GM18868 (cell line): ENCODE data around the gene NRIP2.
A peak's percentile ranks its signal among the peaks of the same experiment; 100 is the strongest.
"Not testable (repeated sequence)": the region's sequence is repeated elsewhere in the genome, so short reads cannot be mapped to it uniquely, and the experiment has no call there.

ENCODE experiments used
- ATAC-seq: cut with Tn5 transposase; IDR thresholded peaks from one replicate; pipeline ENCODE4 v1.9.1; 2021; ENCODE audit warnings: mild to moderate bottlenecking, moderate library complexity; ENCODE audit not compliant: unreplicated experiment

The NRIP2 gene, protein sequence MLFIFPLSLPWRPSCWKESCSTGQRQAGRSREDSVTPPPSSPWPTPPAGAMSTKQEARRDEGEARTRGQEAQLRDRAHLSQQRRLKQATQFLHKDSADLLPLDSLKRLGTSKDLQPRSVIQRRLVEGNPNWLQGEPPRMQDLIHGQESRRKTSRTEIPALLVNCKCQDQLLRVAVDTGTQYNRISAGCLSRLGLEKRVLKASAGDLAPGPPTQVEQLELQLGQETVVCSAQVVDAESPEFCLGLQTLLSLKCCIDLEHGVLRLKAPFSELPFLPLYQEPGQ

DNA sequence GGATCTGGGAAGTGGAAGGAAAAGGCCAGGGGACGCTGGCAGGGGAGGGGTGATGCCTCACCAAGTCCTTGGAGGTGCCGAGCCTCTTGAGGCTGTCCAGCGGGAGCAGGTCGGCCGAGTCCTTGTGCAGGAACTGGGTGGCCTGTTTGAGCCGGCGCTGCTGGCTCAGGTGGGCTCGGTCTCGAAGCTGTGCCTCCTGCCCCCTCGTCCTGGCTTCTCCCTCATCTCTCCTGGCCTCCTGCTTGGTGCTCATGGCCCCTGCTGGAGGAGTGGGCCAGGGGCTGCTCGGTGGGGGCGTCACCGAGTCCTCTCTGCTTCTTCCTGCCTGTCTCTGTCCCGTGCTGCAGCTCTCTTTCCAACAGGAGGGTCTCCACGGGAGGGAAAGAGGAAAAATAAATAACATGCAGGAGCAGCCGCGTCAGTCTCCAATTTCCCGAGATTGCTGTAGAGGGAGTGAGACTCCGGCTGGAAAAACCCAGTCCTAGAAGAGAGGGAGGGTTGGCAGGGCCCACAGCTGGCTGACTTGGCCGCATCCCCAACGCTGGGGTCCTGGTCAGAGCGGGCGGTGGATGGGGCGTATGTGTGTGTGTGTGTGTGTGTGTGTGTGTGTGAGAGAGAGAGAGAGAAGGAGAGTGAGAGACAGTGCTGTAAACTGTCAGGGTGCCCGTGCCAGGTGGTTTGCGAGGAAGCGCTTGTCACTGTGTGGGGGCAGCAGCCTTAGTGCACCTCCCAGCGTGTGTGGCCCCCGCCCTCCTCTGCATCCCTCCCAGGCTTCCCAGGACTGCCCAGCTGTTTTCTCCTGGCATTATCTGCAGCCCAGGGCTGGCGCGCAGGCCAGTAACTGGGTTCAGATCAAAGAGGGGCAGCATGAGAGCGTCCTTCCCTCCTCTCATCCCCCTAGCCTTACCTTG, at the start of gene NRIP2:
Gene NRIP2, minus strand, starts transcription at position 455 of the 911 bp plus-strand sequence. Its CDS starts 52 bp downstream, at position 403.
- ATAC-seq, result no peak

DNA sequence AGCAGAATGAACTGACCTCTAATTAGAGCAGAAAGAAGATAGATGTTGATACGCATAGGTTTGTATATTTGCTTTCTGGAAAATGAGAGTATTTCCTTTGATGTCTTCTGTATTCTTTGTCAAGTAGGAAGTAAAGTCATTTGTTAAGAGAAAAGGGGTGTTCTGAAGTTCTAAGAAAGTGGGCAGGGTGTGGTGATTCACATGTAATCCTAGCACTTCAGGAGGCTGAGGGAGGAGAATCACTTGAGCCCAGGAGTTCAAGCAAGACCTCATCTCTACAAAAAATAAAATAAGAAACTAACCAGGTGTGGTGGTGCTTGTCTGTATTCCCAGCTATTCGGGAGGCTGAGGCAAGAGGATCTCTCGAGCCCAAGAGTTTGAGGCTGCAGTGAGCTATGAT, 45.0 kb upstream of the NRIP2 start:
- no peak for ATAC-seq

DNA sequence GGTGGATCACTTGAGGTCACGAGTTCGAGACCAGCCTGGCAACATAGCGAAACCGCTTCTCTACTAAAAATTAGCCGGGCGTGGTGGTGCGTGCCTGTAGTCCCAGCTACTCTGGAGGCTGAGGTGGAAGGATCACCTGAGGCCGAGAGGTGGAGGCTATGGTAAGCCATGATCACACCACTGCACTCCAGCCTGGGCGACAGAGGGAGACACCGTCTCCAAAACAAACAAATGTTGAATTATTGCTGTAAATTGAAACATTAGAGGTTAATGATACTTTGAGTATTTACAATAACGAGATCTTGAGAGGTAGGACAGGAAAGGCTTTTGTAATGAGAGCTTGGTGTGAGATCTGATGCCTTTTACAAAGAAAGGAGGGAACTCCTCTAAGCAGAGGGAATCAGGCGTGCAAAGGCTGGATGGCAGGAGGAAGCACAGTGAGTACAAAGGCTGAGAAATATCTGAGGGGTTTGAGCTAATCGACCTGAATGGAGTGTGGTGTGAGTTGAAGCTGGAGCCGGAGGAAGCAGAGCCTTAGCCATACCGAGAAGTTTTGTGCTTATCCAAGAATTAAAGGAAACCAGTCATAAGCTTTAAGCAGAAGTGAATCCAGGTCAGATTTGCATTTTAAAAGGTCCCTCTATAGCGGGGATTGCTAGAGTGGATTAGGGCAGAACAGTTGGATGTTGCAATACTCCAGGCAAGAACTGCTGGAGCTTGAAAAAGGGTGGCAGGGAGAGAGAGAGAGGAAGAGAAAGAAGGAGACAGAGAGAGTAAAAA, 43.3 kb upstream of the NRIP2 start:
- no peak for ATAC-seq

DNA sequence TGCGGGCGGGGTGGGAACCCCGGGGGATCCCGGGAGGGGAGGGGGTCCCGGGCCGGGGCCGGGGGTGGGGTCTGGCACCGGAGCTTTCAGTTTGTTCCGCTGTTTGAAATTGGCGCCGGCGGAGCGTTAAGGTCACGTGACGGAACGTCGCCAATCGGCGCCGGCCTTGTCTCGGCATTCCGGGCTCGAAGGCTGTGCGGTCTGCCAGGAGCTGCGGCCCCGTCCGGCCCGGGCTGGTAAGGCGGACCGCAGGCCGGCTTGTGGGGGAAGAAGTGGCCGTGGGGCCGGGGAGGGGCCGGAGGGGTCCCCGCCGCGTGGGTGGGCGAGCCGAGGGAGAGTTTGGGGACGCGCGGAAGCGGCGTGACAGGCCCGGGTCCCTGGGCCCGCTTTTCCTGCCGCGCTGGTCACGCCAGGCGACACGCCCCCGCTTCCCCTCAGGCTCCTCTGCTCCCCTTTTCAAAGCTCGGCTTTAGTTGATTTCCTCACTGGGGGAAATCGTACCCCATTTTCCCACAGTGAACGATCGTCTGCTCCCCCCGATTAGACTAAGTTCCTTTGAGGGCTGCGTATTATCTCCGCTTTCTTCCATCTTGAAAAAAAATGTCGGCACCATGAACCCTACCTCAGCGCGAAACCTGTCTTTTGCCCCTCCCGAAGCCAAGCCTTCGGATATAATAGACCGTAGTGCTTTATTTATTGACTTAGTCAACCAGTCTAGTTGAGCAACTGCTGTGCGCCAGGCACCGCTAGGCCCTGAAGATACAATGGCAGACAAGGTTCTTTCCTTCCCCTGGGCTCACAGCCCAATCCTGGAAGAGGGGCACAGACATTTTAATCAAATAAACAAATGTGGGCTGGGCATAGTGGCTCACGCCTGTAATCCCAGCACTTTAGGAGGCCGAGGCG, 42.5 kb upstream of the NRIP2 start, which contains the start of the genes FOXM1 and RHNO1:
Gene FOXM1, minus strand, starts transcription at position 128 of the 906 bp plus-strand sequence. CDS start 2,696 bp downstream, outside the sequence.
Gene RHNO1, plus strand, starts transcription at position 177 of the 906 bp plus-strand sequence. CDS start 8,144 bp downstream, outside the sequence.
- ATAC-seq, result peak; percentile 71

DNA sequence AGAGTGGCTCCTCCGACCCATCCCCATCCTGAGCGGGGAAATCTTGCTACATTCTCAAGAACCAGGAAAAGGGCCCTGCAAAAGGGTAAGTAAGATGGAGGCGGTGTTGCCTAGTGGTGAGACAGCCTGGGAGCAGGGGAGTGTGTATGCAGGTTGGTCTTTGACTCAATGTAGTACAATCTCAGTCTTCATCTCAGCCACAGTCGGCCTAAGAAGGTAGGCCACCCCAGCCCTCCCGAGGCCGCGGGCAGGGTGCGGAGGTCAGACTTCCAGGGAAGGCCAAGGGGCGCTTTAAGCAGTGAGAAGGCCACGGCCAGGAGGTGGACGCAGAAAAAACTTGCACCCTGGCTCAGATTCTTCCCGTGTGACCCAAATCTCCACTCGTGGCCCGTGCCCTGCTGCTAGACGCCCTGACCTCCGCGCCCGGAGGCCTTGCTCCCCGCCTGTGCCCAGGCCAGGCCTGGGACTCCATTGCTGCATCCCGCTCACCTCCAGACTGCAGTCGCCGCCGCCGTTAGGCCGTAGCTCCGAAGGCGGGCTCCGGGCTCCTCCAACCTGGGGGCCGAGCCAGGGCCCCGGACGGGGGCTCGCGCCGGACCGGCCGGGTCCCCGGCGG, 41.7 kb upstream of the NRIP2 start:
- peak; percentile 43 for ATAC-seq

DNA sequence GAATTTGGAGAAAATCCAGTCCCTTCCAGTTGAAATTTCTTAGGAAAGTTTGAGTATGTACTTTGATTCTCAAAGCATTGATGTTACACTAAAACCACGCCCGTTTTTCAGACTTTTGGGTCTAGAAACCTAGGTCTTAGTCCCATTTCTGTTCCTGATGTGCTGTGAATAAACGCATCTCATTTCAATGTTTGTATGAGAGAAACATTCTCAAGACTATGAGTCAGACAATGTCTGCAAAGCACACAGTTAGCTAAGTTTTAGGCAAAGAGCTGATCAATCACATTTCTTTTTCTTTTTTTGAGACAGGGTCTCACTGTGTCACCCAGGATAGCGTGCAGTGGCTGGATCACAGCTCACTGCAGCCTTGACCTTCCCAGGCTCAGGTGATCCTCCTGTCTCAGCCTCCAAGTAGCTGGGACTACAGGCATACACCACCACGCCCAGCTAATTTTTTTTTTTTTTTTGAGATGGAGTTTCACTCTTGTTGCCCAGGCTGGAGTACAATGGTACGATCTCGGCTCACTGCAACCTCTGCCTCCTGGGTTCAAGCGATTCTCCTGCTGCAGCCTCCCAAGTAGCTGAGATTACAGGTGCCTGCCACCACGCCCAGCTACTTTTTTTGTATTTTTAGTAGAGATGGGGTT, 34.3 kb upstream of the NRIP2 start:
- ATAC-seq, result not testable (repeated sequence)

DNA sequence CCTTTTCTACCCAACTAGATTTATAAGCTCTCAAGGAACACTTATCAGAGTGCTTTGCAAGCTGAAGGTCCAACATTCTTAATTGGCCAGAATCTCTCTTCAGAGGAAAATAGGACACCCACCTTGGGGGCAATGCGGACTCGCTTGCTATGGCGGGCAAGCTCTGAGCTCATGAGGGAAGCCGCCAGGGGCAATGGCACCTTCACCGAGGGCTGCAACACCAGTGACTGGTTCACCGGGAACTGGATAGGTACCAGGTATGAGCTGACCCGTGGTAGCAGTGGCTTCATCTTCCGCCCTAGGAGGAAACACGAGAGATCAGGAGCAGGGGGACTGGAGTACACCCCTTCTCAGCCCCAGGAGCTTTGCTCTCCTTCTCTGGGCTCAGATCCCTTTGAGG, 29.4 kb upstream of the NRIP2 start:
- ATAC-seq, result no peak

DNA sequence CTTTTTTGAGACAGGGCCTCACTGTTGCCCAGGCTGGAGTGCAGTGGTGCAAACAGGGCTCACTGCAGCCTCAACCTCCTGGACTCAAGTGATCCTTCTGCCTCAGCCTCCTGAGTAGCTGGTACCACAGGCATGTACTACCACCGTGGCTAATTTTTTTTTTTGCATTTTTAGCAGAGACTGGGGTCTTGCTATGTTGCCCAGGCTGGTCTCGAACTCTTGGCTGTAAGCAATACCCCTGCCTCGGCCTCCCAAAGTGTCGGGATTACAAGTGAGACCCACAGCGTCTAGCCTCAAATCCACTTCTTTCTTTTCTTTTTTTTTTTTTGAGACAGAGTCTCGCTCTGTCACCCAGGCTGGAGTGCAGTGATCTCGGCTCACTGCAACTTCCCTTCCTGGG, 28.6 kb upstream of the NRIP2 start:
- ATAC-seq, result not testable (repeated sequence)

DNA sequence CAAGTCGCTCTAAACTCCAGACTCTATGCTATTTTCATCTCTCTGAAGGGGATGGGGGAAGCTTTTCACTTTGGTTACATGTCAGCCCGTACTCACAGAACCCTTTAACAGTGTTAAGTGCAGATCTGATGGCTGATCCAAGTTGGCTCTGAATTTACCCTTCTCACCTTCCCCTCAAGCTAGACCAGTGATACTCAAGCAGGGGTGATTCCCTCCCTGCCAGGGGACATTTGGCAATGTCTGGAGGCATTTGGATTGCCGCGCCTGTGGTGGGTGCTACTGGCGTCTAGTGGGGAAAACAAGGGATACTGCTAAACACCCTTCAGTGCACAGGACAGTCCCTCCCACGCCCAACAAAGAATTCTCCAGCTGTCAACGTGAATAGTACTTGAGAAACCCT, 28.0 kb upstream of the NRIP2 start:
- no peak for ATAC-seq

DNA sequence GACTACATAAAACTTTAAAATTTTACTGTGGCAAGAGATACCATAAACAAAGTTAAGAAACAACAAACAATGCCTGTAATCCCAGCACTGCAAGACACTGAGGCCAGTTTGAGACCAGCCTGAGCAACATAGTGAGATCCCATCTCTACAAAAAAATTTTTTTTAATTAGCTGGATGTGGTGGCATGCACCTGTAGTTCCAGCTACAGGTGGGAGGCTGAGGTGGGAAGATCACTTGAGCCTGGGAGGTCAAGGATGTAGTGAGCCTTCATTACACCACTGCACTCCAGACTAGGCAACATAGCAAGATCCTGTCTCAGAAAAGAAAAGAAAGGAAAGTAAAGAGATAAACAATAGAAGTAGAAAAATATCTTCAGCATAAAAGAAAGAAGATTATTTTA, 25.3 kb upstream of the NRIP2 start:
- no peak for ATAC-seq

DNA sequence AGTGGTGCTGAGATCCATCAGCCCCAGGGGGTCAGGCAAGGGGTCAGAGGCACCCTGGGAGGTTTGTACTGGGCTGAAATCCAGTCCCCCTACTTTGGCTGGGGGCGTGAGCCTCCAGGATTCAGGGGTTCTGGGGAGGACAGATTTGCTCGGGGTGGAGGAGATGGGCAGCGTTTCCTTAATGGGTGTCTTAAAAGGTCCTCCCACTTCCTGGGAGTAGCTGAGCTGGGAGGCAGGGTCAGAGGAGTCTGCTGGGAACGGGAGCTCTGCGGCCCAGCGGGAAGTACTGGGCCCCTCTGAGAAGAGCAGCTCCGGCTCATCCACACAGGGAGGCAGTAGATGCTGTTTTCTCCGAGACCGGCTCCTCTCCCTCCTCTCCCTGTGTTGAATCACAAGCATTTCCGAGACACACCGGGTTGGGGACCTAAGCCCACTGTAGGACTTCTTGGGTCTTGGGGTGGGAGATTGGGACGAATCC, 24.1 kb upstream of the NRIP2 start:
- no peak for ATAC-seq

DNA sequence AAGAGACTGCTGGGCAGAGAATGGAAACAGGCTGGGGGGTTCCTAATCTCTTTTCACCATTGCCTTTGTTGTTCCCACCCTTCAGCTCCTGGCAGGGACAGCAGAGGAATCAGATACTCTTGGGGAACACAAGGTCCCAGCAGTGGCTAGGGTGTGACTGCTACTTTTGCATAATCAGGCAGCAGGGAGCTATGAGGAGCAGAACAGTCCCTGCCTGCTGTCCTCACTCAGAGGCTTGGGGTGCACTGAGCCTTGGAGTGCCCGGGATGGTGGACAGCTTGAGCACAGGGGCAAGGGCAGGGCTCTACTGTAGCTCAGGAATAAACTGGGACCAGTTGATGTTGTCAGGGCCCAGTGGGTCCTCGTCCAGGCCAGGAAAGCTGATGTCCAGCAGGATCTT, 23.5 kb upstream of the NRIP2 start:
- no peak for ATAC-seq

DNA sequence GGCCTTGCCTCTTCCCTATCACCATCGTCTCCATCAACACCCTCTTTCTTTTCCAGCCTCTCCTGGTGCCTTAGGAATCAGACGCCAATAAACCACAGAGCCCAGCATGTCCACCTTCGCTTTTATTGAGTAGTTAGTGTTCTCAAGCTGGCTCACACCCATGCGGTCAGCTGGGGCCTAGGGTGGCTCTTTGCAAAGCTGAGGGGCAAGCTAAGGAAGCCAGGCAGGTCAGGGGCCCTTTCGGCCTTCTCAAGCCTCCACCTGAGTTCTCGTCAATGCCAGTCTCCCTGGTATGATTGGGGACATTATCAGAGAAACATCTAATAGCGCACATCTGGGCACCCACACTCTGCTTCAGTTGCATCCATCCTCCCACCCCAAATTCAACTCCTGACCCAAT, 22.7 kb upstream of the NRIP2 start:
- no peak for ATAC-seq

DNA sequence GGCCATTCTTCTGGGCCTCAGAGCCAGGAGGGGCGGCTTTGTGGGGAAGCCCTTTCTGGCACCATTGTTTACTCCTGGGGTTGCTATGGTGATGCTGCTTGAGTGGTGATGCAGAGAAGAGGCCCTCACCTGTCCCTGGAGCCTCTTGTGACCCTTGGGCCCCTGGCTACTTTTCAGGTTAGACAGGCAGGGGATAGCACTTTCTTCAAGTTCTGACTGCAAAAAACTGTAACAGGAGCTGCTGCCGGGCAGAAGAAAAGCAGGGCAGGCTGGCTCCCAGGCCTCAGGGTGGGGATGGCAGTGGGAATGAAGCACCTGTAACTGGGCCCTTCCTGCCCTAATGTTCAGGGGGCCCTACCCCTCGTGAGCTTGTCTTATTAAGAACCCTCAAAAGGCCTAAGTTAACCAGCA, 22.2 kb upstream of the NRIP2 start, which contains the start of gene TEX52:
Gene TEX52, minus strand, starts transcription at position 19 of the 411 bp plus-strand sequence. Its CDS starts 13 bp downstream, at position 6.
- no peak for ATAC-seq

DNA sequence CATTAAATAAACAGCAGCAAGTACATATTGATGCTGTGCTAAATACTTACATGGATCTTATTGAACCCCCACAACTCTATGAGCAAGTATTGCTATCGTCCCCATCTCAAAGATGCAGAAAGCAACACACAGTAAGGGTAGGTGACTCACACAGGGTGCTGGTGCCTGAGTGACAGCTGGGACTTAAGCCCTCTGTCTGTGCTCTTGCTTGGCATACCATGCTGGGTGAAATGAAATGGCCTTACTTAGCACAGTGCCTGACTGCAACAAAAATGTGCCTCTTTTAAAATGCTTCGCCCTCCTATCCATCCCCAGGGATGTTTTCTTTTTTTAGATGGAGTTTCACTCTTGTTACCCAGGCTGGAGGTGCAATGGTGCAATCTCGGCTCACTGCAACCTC, 21.2 kb upstream of the NRIP2 start:
- no peak for ATAC-seq

DNA sequence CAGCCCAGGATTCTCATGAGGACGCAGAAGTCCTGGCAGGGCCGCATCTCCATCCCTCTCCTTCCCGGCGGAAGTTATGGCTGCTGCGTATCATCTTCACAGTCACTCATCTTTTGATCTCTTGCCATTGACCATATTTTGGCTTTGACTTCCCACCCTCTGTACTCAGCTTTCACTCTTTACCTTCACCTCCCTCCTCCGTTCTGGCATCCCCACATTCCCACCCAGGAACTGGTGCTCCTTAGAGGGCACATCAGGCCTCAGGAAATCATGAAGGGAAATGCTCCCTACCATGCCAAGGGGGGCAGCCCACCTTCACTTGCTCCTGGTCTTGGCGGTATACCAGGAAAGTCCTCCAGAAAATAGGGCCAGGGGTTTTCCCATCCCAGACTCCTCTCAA, 20.7 kb upstream of the NRIP2 start:
- no peak for ATAC-seq

DNA sequence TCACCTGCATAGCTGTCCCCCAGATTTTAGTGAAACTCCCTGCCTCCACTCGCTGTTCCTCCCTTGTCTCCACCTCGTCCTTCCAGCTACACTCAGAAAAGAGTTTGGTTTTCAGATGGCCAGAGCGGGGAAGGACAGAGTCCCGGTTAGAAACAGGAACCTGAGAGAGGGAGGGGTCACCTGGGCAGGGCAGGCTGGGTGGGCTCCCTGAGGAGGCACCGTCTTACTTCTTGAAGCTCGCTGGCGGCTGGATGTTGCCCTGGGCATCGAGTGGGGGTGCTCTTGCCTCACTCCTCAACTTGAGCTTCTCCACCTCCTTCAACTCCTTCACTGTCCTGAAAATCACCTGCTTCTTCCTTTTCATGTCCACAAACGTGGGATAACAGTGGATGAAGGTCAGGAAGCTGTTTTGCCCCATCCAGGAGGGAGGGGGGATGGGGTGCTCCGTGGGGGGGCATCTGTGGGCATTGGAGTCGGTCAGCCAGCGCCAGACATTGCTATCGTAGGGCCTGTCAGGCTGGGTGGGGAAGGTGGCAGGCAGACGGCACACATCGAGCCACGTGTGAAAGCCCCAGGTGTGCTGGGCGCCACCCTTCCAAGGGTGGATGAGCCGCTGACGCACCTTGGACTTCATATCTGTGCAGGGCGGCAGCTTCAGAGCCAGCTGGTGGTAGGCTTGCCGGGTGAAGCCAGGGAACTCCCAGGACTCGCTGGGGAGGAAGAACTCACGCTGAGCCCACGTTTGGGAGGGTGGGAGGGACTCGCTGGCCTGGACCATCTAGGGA, 20.0 kb upstream of the NRIP2 start:
- ATAC-seq, result no peak

DNA sequence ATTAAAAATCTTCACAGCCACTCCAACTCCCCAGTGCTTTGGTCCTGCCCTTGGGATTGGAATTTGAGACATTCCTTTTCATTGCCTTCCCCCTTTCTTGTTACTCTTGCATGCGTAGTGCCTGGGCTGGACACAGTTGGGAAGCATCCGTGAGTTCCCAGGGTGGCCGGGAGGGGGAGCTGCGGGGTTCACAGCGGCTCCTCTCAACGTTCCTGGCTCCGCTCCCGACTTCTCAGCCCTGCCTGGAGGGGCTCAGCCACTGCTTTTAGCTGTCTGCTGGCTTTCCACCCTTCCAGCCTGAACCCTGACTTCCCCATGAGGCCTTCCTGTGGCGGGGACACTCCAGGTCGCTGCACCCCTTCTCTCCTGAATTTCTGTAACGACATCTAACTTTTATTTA, 18.8 kb upstream of the NRIP2 start:
- ATAC-seq, result no peak
